Sigmoid colon (tissue), 7 donors: ENCODE data around the gene SUSD4. TPM values are rescaled to one million over a fixed set of nuclear protein-coding genes. Genes with fewer than 3 reads are reported as not detected.

Experiments
- DNase-seq: peaks from one replicate; pipeline ENCODE4 v3.0.0-alpha.2; 2019
- H3K27ac ChIP-seq, 4 donors: fragments of 200-600 bp; sonication (generic); one replicate each; pipeline ENCODE4 v1.5.1; 2016 to 2019; ENCODE audit warnings: mild to moderate bottlenecking in 1 of 4
- H3K27me3 ChIP-seq, 3 donors: fragments of 200-600 bp; sonication (generic); one replicate each; pipeline ENCODE4 v1.5.1; 2019; ENCODE audit warnings: mild to moderate bottlenecking in 1 of 3
- H3K36me3 ChIP-seq, 4 donors: fragments of 200-600 bp; sonication (generic); one replicate each; pipeline ENCODE4 v1.5.1; 2016 to 2019
- H3K4me1 ChIP-seq, 4 donors: fragments of 200-600 bp; sonication (generic); one replicate each; pipeline ENCODE4 v1.5.1; 2017 to 2019
- H3K4me3 ChIP-seq, 4 donors: fragments of 200-600 bp; sonication (generic); one replicate each; pipeline ENCODE4 v1.5.1; 2017 to 2019; ENCODE audit warnings: mild to moderate bottlenecking in 2 of 4, moderate library complexity in 1 of 4
- H3K9me3 ChIP-seq, 4 donors: fragments of 200-600 bp in 3 of 4; sonication (generic) in 3 of 4; one replicate each; pipeline versions ENCODE4 v1.5.1 to v1.6.1; 2013 to 2019
- CTCF ChIP-seq, 4 experiments: fragments of 450-650 bp in 3 of 4; fragments of 200-600 bp in 1 of 4; IDR thresholded peaks; one replicate each; pipeline ENCODE4 v1.5.1; 2016 to 2019; ENCODE audit warnings: antibody characterized with exemption in 4 of 4, mild to moderate bottlenecking in 3 of 4, moderate library complexity in 2 of 4
- EP300 ChIP-seq, 4 donors: sonication (generic); formaldehyde crosslinking; IDR thresholded peaks; one replicate each; pipeline ENCODE4 v1.6.1; 2017; ENCODE audit warnings: antibody characterized with exemption in 4 of 4
- POLR2A ChIP-seq, 2 donors: fragments of 450-650 bp; IDR thresholded peaks; one replicate each; pipeline ENCODE4 v1.6.1; 2016; ENCODE audit warnings: antibody characterized with exemption in 2 of 2, mild to moderate bottlenecking in 2 of 2, moderate library complexity in 2 of 2
- POLR2AphosphoS5 ChIP-seq, 4 donors: sonication (generic); formaldehyde crosslinking; IDR thresholded peaks; one replicate each; pipeline ENCODE4 v1.6.1; 2017; ENCODE audit warnings: antibody characterized with exemption in 4 of 4
- WGBS, 2 donors: extraction: QIAGEN DNeasy Blood & Tissue Kit; methylation state at CpG; one replicate each; pipeline ENCODE4 v1.1.7; 2013; 5-methylcytosine and 5-hydroxymethylcytosine counted together
- intact Hi-C: fragments of 100-400 bp; cut with DNase I; formaldehyde crosslinking; loops from one replicate; pipeline ENCODE4 v1.15.1; 2023
- polyA plus RNA-seq, 3 donors: library from polyadenylated mRNA; stranded (reverse); fragments of 200-250 nt; gene quantifications; one replicate each; pipeline ENCODE4 v1.2.3, GENCODE V29; 2013
- total RNA-seq, 4 donors: library from RNA; depleted of rRNA; stranded (reverse); fragments of >200 nt; gene quantifications; one replicate each; pipeline ENCODE4 v1.1.0, GENCODE V29; 2016
- donor health status: healthy with polysubstance abuse.
- donor health status: Bipolar disorder and iron deficiency.
- donor health status: healthy.

The SUSD4 gene
- total and polyA plus RNA-seq, 7 donors: 0.57 to 3.9 (median 0.82) TPM; not detected in 1

DNA sequence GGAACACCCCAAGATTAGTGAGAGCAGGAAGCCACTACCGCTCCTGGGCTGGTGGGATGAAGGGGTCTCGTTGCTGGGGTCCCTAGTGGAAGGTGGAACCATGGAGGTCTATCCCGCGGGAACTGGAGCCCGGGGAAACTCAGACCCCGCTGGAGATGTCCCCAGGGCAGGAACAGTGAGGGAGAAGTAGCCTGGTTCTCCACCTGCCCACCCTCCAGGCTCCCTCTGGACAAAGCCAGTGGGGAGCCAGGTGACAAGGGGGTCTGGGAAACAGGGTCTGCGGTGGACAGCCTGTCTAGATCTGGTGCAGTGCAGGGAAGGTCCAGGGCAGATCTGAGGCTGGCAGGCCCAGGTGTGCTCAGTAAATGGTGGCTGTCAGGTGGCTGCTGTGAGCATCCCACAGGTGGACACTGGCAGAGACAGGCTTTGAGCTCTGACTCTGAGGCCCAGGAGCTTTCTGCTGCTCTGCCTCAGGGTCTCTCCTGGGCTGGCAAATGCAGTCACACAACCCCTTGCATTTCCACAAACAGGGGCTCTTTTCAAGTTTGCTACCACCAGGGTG lies 132.9 kb downstream of the SUSD4 start:
- Histone ChIP-seq H3K4me3 (no peak overlapping the region), H3K36me3 (no peaks in the 10 kb centered on the region), H3K9me3 (no peaks in the 10 kb centered on the region), H3K27ac (no peak overlapping the region), H3K27me3 (no peaks in the 10 kb centered on the region), H3K4me1 (no peaks in the 10 kb centered on the region)
- intact Hi-C loops: no loop called here
- TF ChIP-seq CTCF (IDR thresholded peaks at IDR 0.05) (no peak), POLR2AphosphoS5 (IDR thresholded peaks at IDR 0.05) (no peak), POLR2A (IDR thresholded peaks at IDR 0.05) (no peak), EP300 (IDR thresholded peaks at IDR 0.05) (no peak)
- DNase-seq: no peak
- 85 to 94% methylated on average over 7 of the region's 7 CpGs for WGBS, 2 donors

GRCh38 chr1:223230161-223230881 lies 133.7 kb downstream of the SUSD4 start:
- H3K4me1 ChIP-seq: no peaks in the 10 kb centered on the region
- no peaks in the 10 kb centered on the region for H3K9me3 ChIP-seq
- H3K4me3 ChIP-seq: no peak overlapping the region
- TF ChIP-seq POLR2AphosphoS5 (IDR thresholded peaks at IDR 0.05) (no peak), CTCF (IDR thresholded peaks at IDR 0.05) (no peak), EP300 (IDR thresholded peaks at IDR 0.05) (no peak), POLR2A (IDR thresholded peaks at IDR 0.05) (no peak)
- H3K27ac ChIP-seq: no peak overlapping the region
- no peaks in the 10 kb centered on the region for H3K36me3 ChIP-seq
- intact Hi-C loops: no loop called here
- no peaks in the 10 kb centered on the region for H3K27me3 ChIP-seq
- no peak for DNase-seq
- WGBS, 2 donors: 75 to 90% methylated on average over 11 of the region's 11 CpGs

- no peak for DNase-seq
- intact Hi-C loops: no loop called here
- no peak overlapping the region for H3K4me3 ChIP-seq
- H3K27me3 ChIP-seq: no peaks in the 10 kb centered on the region
- H3K36me3 ChIP-seq: no peaks in the 10 kb centered on the region
- no peak overlapping the region for H3K27ac ChIP-seq
- no peaks in the 10 kb centered on the region for H3K9me3 ChIP-seq
- 64 to 75% methylated on average over 3 of the region's 3 CpGs for WGBS, 2 donors
- TF ChIP-seq POLR2A (IDR thresholded peaks at IDR 0.05) (no peak), CTCF (IDR thresholded peaks at IDR 0.05) (no peak), POLR2AphosphoS5 (IDR thresholded peaks at IDR 0.05) (no peak), EP300 (IDR thresholded peaks at IDR 0.05) (no peak)
- H3K4me1 ChIP-seq: no peaks in the 10 kb centered on the region
These were observed 134.2 kb downstream of the SUSD4 start for GRCh38 chr1:223229756-223230155.

- no peak overlapping the region for H3K4me3 ChIP-seq
- no peaks in the 10 kb centered on the region for H3K36me3 ChIP-seq
- H3K4me1 ChIP-seq: no peaks in the 10 kb centered on the region
- no peaks in the 10 kb centered on the region for H3K27me3 ChIP-seq
- TF ChIP-seq CTCF (IDR thresholded peaks at IDR 0.05) (no peak), POLR2A (IDR thresholded peaks at IDR 0.05) (no peak), EP300 (IDR thresholded peaks at IDR 0.05) (no peak), POLR2AphosphoS5 (IDR thresholded peaks at IDR 0.05) (no peak)
- intact Hi-C loops: no loop called here
- no peak for DNase-seq
- H3K9me3 ChIP-seq: no peaks in the 10 kb centered on the region
- WGBS, 2 donors: 88 to 92% methylated on average over 12 of the region's 12 CpGs
- no peak overlapping the region for H3K27ac ChIP-seq
These were observed 134.9 kb downstream of the SUSD4 start for GRCh38 chr1:223228931-223229528.
